B cell (primary cell): Measurements from ENCODE around the gene SPATA24. TPM values are rescaled to one million over a fixed set of nuclear protein-coding genes. Genes with fewer than 3 reads are reported as not detected.

Experiments
- ATAC-seq: fragments of 200-7000 bp; cut with Tn5 transposase; one replicate; pipeline ENCODE4 v1.10.0; 2021; ENCODE audit warnings: low read depth, mild to moderate bottlenecking, moderate number of reproducible peaks, moderate library complexity
- CTCF ChIA-PET: fragments of 350-600 bp; sonication (Branson Sonifier 250); formaldehyde crosslinking; loops from one replicate; lab custom pipeline; 2021; ENCODE audit warnings: antibody characterized with exemption, inconsistent platforms; lab: Charles Lee
- POLR2A ChIA-PET: fragments of 350-600 bp; sonication (Branson Sonifier 250); formaldehyde crosslinking; loops from one replicate; lab custom pipeline; 2021; ENCODE audit warnings: antibody characterized with exemption; lab: Charles Lee
- DNase-seq: peaks from one replicate; pipeline ENCODE4 v3.0.0; 2013
- H2AFZ ChIP-seq: 2 replicates; pipeline ENCODE4 v1.6.1; 2012; ENCODE audit warnings: mild to moderate bottlenecking, low read depth, low read length; ENCODE audit not compliant: insufficient read depth, poor library complexity, severe bottlenecking
- H3K27ac ChIP-seq, 2 donors: 1 replicate in 1 of 2; 2 replicates in 1 of 2; pipeline ENCODE4 v1.5.1; 2012 to 2013; ENCODE audit warnings: low read length in 2 of 2, mild to moderate bottlenecking in 2 of 2, moderate library complexity in 1 of 2
- H3K27me3 ChIP-seq, 4 experiments: fragments of 200-600 bp in 1 of 4; sonication (generic) in 1 of 4; replicated peaks in 1 of 4; 1 replicate in 2 of 4; 2 replicates in 2 of 4; pipeline versions ENCODE4 v1.6.1 to v1.7.0; 2013 to 2016; ENCODE audit warnings: low read length in 3 of 4, mild to moderate bottlenecking in 2 of 4, mixed read lengths in 1 of 4, moderate library complexity in 1 of 4; ENCODE audit not compliant: insufficient read depth in 4 of 4, control insufficient read depth in 3 of 4; ENCODE audit errors: control extremely low read depth in 1 of 4
- H3K36me3 ChIP-seq, 2 experiments: replicated peaks in 1 of 2; 1 replicate in 1 of 2; 2 replicates in 1 of 2; pipeline versions ENCODE4 v1.6.1 to v1.7.1; 2013; ENCODE audit warnings: low read length in 1 of 2; ENCODE audit not compliant: insufficient read depth in 2 of 2, control insufficient read depth in 1 of 2; ENCODE audit errors: control extremely low read depth in 1 of 2, extremely low read depth in 1 of 2
- H3K4me1 ChIP-seq, 2 donors: fragments of 200-600 bp in 1 of 2; sonication (generic) in 1 of 2; 1 replicate in 1 of 2; 2 replicates in 1 of 2; pipeline versions ENCODE4 v1.5.1 to v1.6.1; 2013 to 2017; ENCODE audit warnings: low read length in 2 of 2; ENCODE audit not compliant: control insufficient read depth in 2 of 2, insufficient read depth in 2 of 2
- H3K4me2 ChIP-seq: replicated peaks from 2 replicates; pipeline ENCODE3; 2012; ENCODE audit warnings: mild to moderate bottlenecking, low read depth, low read length; ENCODE audit not compliant: poor library complexity, severe bottlenecking
- H3K4me3 ChIP-seq, 5 experiments: fragments of 200-600 bp in 1 of 5; sonication (generic) in 1 of 5; 1 replicate in 3 of 5; 2 replicates in 2 of 5; pipeline versions ENCODE4 v1.5.1 to v1.7.0; 2011 to 2016; ENCODE audit warnings: low read length in 4 of 5, mild to moderate bottlenecking in 4 of 5, low read depth in 2 of 5, control low read depth in 1 of 5, moderate library complexity in 1 of 5; ENCODE audit not compliant: insufficient read depth in 1 of 5; ENCODE audit errors: control extremely low read depth in 1 of 5, extremely low read depth in 1 of 5
- H3K79me2 ChIP-seq: fragments of 200-600 bp; sonication (generic); one replicate; pipeline ENCODE4 v1.6.0; 2016; ENCODE audit warnings: low read length; ENCODE audit not compliant: control insufficient read depth, insufficient read depth
- H3K9ac ChIP-seq: fragments of 200-600 bp; sonication (generic); 2 replicates; pipeline ENCODE4 v1.6.1; 2017; ENCODE audit warnings: mild to moderate bottlenecking, low read length, moderate library complexity
- H3K9me3 ChIP-seq, 3 donors: one replicate each; pipeline versions ENCODE4 v1.6.1 to v1.7.1; 2013; ENCODE audit warnings: low read length in 2 of 3; ENCODE audit not compliant: control insufficient read depth in 2 of 3, insufficient read depth in 1 of 3; ENCODE audit errors: control extremely low read depth in 1 of 3
- H4K20me1 ChIP-seq: 2 replicates; pipeline ENCODE4 v1.6.0; 2012; ENCODE audit warnings: mild to moderate bottlenecking, low read length; ENCODE audit not compliant: insufficient read depth, control insufficient read depth, poor library complexity, severe bottlenecking
- H3K27ac Mint-ChIP-seq: one replicate; pipeline ENCODE4 v1.8.0; 2021; ENCODE audit warnings: mixed read lengths
- H3K27me3 Mint-ChIP-seq: one replicate; pipeline ENCODE4 v1.8.0; 2021; ENCODE audit warnings: mixed read lengths
- H3K4me1 Mint-ChIP-seq: one replicate; pipeline ENCODE4 v1.8.0; 2021; ENCODE audit warnings: mixed read lengths
- H3K4me3 Mint-ChIP-seq: one replicate; pipeline ENCODE4 v1.8.0; 2021; ENCODE audit warnings: mixed read lengths
- H3K9me3 Mint-ChIP-seq: one replicate; pipeline ENCODE4 v1.8.0; 2022; ENCODE audit warnings: mixed read lengths; ENCODE audit not compliant: insufficient read depth
- CTCF ChIP-seq: fragments of 200-600 bp; IDR thresholded peaks from one replicate; pipeline ENCODE4 v1.8.0; 2022; ENCODE audit warnings: antibody characterized with exemption, mild to moderate bottlenecking
- EZH2 ChIP-seq: IDR thresholded peaks from 2 replicates; pipeline ENCODE4 v1.6.1; 2012; ENCODE audit warnings: borderline replicate concordance, low read depth, mild to moderate bottlenecking, moderate library complexity, low read length; ENCODE audit not compliant: insufficient read depth, poor library complexity, severe bottlenecking
- WGBS: methylation state at CpG from one replicate; pipeline ENCODE4 v1.1.5; 2013; ENCODE audit warnings: missing lambda C conversion rate; ENCODE audit not compliant: insufficient coverage; 5-methylcytosine and 5-hydroxymethylcytosine counted together
- intact Hi-C: fragments of 100-400 bp; cut with micrococcal nuclease; formaldehyde crosslinking; loops from one replicate; pipeline ENCODE4 v1.10.0; 2022
- polyA plus RNA-seq: library from polyadenylated mRNA; depleted of rRNA; stranded (reverse); fragments of >200 nt; gene quantifications from 2 replicates; pipeline ENCODE4 v1.2.3, GENCODE V29; 2012
- total RNA-seq, 2 donors: library from RNA; stranded (reverse); fragments of 120-200 nt in 1 of 2; gene quantifications; 1 replicate in 1 of 2; 2 replicates in 1 of 2; pipeline versions ENCODE4 v1.2.3 to v1.2.4, GENCODE V29; 2013 to 2022

The SPATA24 gene
- total and polyA plus RNA-seq, 2 donors (not counting 1 experiment from before 2014, with no cell fraction given) = 2.0 to 6.4 TPM

GRCh38 chr5:139422307-139422893 is 18.5 kb upstream of the SPATA24 start:
- WGBS = no CpG with 5 or more reads among the region's 5 CpGs
- H3K9me3 Mint-ChIP-seq = no peaks in the 10 kb centered on the region
- CTCF ChIA-PET = interaction anchor here (0.5 to 8.0 kb wide), 54 partner anchors 8 to 1298 kb away, joined by 3 to 168 read pairs (median 4); partner anchors contain the start of genes DNAJC18, MATR3, PROB1 and SPATA24
- H3K4me3 Mint-ChIP-seq = no peak overlapping the region
- Histone ChIP-seq H3K9me3 (no peaks in the 10 kb centered on the region), H3K79me2 (no peaks in the 10 kb centered on the region), H3K9ac (no peak overlapping the region), H2AFZ (no peak overlapping the region), H3K27me3 (no peaks in the 10 kb centered on the region), H3K4me2 (no peak overlapping the region), H3K36me3 (peaks cover 6 to 12% of the 10 kb centered on the region in 2 experiments), H4K20me1 (no peaks in the 10 kb centered on the region), H3K4me1 (no peaks in the 10 kb centered on the region), H3K4me3 (no peak overlapping the region), H3K27ac (no peak overlapping the region)
- POLR2A ChIA-PET = interaction anchor here (0.6 to 0.7 kb wide), 3 partner anchors 95 to 220 kb away, joined by 3 to 4 read pairs (median 4); no protein-coding TSS in a partner anchor
- peaks cover 2% of the 10 kb centered on the region for H3K4me1 Mint-ChIP-seq
- TF ChIP-seq EZH2 (no peak), CTCF (peak; percentile 88)
- ATAC-seq = peak; percentile 95
- peak overlapping the region; percentile 38 for H3K27ac Mint-ChIP-seq
- no peaks in the 10 kb centered on the region for H3K27me3 Mint-ChIP-seq
- peak; percentile 80 for DNase-seq
- intact Hi-C loops = loop anchor here (1.0 to 5.0 kb wide), 7 partner anchors 16 to 546 kb away; partner anchors contain the start of gene DNAJC18
